Tibial nerve (tissue), 4 donors: ENCODE data around the gene TAAR8. TPM values are rescaled to one million over a fixed set of nuclear protein-coding genes. Genes with fewer than 3 reads are reported as not detected.

Source experiments
- DNase-seq, 2 donors: peaks; one replicate each; pipeline ENCODE4 v3.0.0-alpha.2; 2019; ENCODE audit warnings: low spot score in 2 of 2
- H3K27ac ChIP-seq, 4 donors: fragments of 200-600 bp; sonication (generic) in 3 of 4; one replicate each; pipeline ENCODE4 v1.5.1; 2017 to 2019; ENCODE audit warnings: mild to moderate bottlenecking in 1 of 4
- H3K27me3 ChIP-seq, 2 donors: fragments of 200-600 bp; sonication (generic) in 1 of 2; one replicate each; pipeline versions ENCODE4 v1.5.1 to v1.6.0; 2017 to 2019
- H3K36me3 ChIP-seq, 3 donors: fragments of 200-600 bp; sonication (generic); one replicate each; pipeline ENCODE4 v1.5.1; 2018 to 2019
- H3K4me1 ChIP-seq, 4 donors: fragments of 200-600 bp; sonication (generic) in 3 of 4; one replicate each; pipeline ENCODE4 v1.5.1; 2017 to 2019
- H3K4me3 ChIP-seq, 4 donors: fragments of 200-600 bp; sonication (generic) in 3 of 4; one replicate each; pipeline ENCODE4 v1.5.1; 2017 to 2019; ENCODE audit warnings: mild to moderate bottlenecking in 1 of 4, moderate library complexity in 1 of 4
- H3K9me3 ChIP-seq, 4 donors: fragments of 200-600 bp; sonication (generic) in 3 of 4; one replicate each; pipeline ENCODE4 v1.5.1; 2017 to 2019
- EP300 ChIP-seq, 2 donors: sonication (generic); formaldehyde crosslinking; IDR thresholded peaks; one replicate each; pipeline ENCODE4 v1.6.1; 2017; ENCODE audit warnings: antibody characterized with exemption in 2 of 2, mild to moderate bottlenecking in 1 of 2
- POLR2A ChIP-seq, 2 donors: fragments of 450-650 bp; IDR thresholded peaks; one replicate each; pipeline ENCODE4 v1.6.1; 2017; ENCODE audit warnings: antibody characterized with exemption in 2 of 2, mild to moderate bottlenecking in 2 of 2, moderate library complexity in 2 of 2
- WGBS, 2 donors: methylation state at CpG; one replicate each; pipeline ENCODE4 v1.1.5; 2018; 5-methylcytosine and 5-hydroxymethylcytosine counted together
- total RNA-seq, 4 donors: library from RNA; depleted of rRNA; stranded (reverse); fragments of >200 nt; gene quantifications; one replicate each; pipeline ENCODE4 v1.1.0, GENCODE V29; 2016
- TF ChIP-seq, protein P1 (sequence below), 5 experiments: fragments of 200-600 bp in 3 of 5; fragments of 450-650 bp in 2 of 5; sonication (generic) in 3 of 5; IDR thresholded peaks; one replicate each; pipeline ENCODE4 v1.5.1; 2016 to 2019; ENCODE audit warnings: antibody characterized with exemption in 5 of 5, mild to moderate bottlenecking in 3 of 5, moderate library complexity in 2 of 5

Gene TAAR8, protein sequence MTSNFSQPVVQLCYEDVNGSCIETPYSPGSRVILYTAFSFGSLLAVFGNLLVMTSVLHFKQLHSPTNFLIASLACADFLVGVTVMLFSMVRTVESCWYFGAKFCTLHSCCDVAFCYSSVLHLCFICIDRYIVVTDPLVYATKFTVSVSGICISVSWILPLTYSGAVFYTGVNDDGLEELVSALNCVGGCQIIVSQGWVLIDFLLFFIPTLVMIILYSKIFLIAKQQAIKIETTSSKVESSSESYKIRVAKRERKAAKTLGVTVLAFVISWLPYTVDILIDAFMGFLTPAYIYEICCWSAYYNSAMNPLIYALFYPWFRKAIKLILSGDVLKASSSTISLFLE
- not detected for total RNA-seq

DNA sequence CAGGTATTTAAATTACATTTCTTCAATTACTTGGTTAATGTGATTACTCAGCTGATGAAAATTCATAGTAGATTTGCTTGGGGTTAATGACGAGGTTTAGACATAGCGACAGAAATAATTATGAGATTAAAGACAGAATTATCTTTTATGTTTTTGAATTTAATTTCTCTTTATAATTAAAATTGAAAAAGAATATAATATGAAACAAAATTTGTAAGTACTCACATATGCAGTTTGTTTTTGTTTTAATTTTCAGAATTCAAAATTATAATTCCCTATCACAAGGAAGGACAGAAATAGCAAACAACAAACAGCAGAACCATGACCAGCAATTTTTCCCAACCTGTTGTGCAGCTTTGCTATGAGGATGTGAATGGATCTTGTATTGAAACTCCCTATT, at the start of gene TAAR8:
Gene TAAR8 (plus strand): TSS at position 301 of the 400 bp plus-strand sequence. CDS start 21 bp downstream, at position 322.
- Histone ChIP-seq H3K27me3 (no peaks in the 10 kb centered on the region), H3K27ac (no peak within 1 kb of the TSS), H3K4me3 (no peak within 1 kb of the TSS), H3K4me1 (no peaks in the 10 kb centered on the region), H3K36me3 (no peaks in the 10 kb centered on the region), H3K9me3 (no peaks in the 10 kb centered on the region)
- TF ChIP-seq, protein P1, sequence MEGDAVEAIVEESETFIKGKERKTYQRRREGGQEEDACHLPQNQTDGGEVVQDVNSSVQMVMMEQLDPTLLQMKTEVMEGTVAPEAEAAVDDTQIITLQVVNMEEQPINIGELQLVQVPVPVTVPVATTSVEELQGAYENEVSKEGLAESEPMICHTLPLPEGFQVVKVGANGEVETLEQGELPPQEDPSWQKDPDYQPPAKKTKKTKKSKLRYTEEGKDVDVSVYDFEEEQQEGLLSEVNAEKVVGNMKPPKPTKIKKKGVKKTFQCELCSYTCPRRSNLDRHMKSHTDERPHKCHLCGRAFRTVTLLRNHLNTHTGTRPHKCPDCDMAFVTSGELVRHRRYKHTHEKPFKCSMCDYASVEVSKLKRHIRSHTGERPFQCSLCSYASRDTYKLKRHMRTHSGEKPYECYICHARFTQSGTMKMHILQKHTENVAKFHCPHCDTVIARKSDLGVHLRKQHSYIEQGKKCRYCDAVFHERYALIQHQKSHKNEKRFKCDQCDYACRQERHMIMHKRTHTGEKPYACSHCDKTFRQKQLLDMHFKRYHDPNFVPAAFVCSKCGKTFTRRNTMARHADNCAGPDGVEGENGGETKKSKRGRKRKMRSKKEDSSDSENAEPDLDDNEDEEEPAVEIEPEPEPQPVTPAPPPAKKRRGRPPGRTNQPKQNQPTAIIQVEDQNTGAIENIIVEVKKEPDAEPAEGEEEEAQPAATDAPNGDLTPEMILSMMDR (IDR thresholded peaks at IDR 0.05) = no peak
- TF ChIP-seq EP300 (IDR thresholded peaks at IDR 0.05) = no peak
- WGBS, 2 donors = 93 to 94% methylated on average over 2 of the region's 2 CpGs
- DNase-seq = no peak

DNA sequence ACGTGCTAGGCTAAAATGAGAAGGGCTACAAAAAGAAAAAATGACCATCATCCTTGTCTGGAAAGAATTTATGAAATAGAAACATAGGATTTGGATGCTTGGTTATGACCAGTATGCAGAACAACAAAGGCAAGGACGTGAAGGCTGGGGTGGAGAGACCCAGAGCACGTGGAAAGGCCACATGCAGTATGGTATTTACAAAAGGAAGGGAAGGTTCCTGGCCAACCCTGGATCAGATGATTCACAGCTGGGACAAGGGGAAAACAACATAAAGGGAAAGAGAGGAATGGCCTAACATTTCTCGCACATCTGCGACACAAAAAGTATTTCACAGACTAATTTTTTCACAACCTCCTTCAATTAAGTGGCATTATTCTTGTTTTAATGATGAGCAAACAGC, 47.7 kb upstream of the TAAR8 start:
- Histone ChIP-seq H3K36me3 (peaks cover 4 to 32% (median 8%) of the 10 kb centered on the region in 3 donors), H3K27me3 (no peaks in the 10 kb centered on the region), H3K27ac (no peak overlapping the region), H3K4me1 (peaks cover 0 to 59% (median 25%) of the 10 kb centered on the region in 4 donors), H3K9me3 (no peaks in the 10 kb centered on the region), H3K4me3 (no peak overlapping the region)
- WGBS, 2 donors = 74 to 77% methylated on average over 5 of the region's 5 CpGs
- DNase-seq = no peak
- TF ChIP-seq, protein P1 (IDR thresholded peaks at IDR 0.05) = no peak
- no peak for TF ChIP-seq POLR2A (IDR thresholded peaks at IDR 0.05)
- TF ChIP-seq EP300 (IDR thresholded peaks at IDR 0.05) = no peak

DNA sequence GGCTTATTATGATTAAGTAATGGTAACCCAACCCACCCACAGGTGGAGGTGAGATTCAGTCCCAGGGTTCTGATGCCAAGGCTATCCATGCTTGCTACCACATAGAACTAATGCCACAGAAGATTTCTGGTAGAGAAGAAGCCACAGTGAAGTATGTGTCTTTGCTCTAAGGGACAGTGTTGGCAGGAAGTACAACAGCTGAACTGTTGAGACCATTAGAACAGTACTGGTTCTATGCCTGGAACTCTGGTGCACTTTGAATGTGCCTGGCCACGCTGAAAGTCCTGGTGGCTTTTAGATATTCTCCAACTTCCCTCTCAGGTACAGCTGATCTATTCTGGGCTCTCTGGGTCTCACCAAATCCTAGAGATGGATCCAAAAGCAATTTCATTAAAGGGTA, 47.3 kb upstream of the TAAR8 start:
- Histone ChIP-seq H3K27ac (no peak overlapping the region), H3K9me3 (no peaks in the 10 kb centered on the region), H3K4me3 (no peak overlapping the region), H3K36me3 (peaks cover 4 to 32% (median 8%) of the 10 kb centered on the region in 3 donors), H3K27me3 (no peaks in the 10 kb centered on the region), H3K4me1 (peaks cover 0 to 59% (median 24%) of the 10 kb centered on the region in 4 donors)
- DNase-seq = no peak
- TF ChIP-seq, protein P1 (IDR thresholded peaks at IDR 0.05) = no peak
- TF ChIP-seq POLR2A (IDR thresholded peaks at IDR 0.05) (no peak), EP300 (IDR thresholded peaks at IDR 0.05) (no peak)
- WGBS, 2 donors = 95 to 100% methylated on average over 1 of the region's 1 CpG

DNA sequence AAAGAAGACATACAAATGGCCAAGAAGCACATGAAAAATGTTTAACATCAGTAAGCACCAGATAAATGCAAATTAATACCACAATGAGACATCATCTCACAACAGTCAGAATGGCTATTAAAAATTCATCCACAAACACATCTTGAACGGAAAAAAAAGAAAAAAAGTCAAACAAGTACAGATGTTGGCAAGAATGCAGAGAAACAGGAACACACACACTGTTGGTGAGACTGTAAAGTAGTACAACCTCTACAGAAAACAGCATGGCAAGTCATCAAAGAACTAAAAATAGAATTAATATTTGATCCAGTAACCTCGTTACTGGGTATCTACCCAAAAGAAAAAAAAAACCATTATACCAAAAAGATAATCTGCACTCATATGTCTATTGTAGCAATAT, 46.0 kb upstream of the TAAR8 start:
- H3K9me3 ChIP-seq = no peaks in the 10 kb centered on the region
- H3K4me3 ChIP-seq = no peak overlapping the region
- no peak for DNase-seq
- no peak overlapping the region for H3K27ac ChIP-seq
- peaks cover 0 to 63% (median 30%) of the 10 kb centered on the region in 4 donors for H3K4me1 ChIP-seq
- no peaks in the 10 kb centered on the region for H3K27me3 ChIP-seq
- peaks cover 4 to 23% (median 6%) of the 10 kb centered on the region in 3 donors for H3K36me3 ChIP-seq
- TF ChIP-seq EP300 (IDR thresholded peaks at IDR 0.05) (no peak), POLR2A (IDR thresholded peaks at IDR 0.05) (no peak)
- TF ChIP-seq, protein P1 (IDR thresholded peaks at IDR 0.05) = no peak
- WGBS, 2 donors = 42 to 67% methylated on average over 2 of the region's 2 CpGs
